BJ (cell line): ENCODE measurements around the gene RAD21L1. TPM values are rescaled to one million over a fixed set of nuclear protein-coding genes. Genes with fewer than 3 reads are reported as not detected.

Experiments used
- CTCF ChIA-PET: fragments of 350-600 bp; formaldehyde crosslinking; extraction: SDS; loops from one replicate; lab custom pipeline; 2021; ENCODE audit warnings: antibody characterized with exemption, inconsistent platforms; lab: Yijun Ruan, JAX
- POLR2A ChIA-PET: fragments of 300-600 bp; sonication (Branson Sonifier 250); formaldehyde crosslinking; extraction: SDS; loops from one replicate; lab custom pipeline; 2021; ENCODE audit warnings: antibody characterized with exemption; lab: Charles Lee
- DNase-seq: peaks from one replicate; pipeline ENCODE4 v3.0.0-alpha.2; 2011; ENCODE audit warnings: low read depth
- H3K27me3 ChIP-seq: 2 replicates; pipeline ENCODE4 v1.6.0; 2011; ENCODE audit warnings: low read length; ENCODE audit not compliant: control insufficient read depth, insufficient read depth
- H3K36me3 ChIP-seq: 2 replicates; pipeline ENCODE4 v1.5.1; 2011; ENCODE audit warnings: low read length; ENCODE audit not compliant: control insufficient read depth, insufficient read depth
- H3K4me3 ChIP-seq: 2 replicates; pipeline ENCODE4 v1.5.1; 2011; ENCODE audit warnings: low read depth, mild to moderate bottlenecking, control low read depth, low read length
- polyA plus RNA-seq: library from polyadenylated mRNA; depleted of rRNA; stranded (reverse); fragments of >200 nt; gene quantifications from 2 replicates; pipeline ENCODE4 v1.2.3, GENCODE V29; 2011
- TF ChIP-seq, protein P1 (sequence below): IDR thresholded peaks from 2 replicates; pipeline ENCODE4 v1.5.1; 2011; ENCODE audit warnings: low read depth, mild to moderate bottlenecking, control low read depth, inconsistent platforms, low read length, moderate library complexity; ENCODE audit not compliant: insufficient read depth

RAD21L1 gene
- polyA plus RNA-seq, 1 experiment: 0.06 TPM

- POLR2A ChIA-PET: no interaction called here
- Histone ChIP-seq H3K27me3 (peaks cover 2% of the 10 kb centered on the region; the same call in 1 of the 2 replicates), H3K4me3 (peak overlapping the region; percentile 87), H3K36me3 (no peaks in the 10 kb centered on the region)
- TF ChIP-seq, protein P1, sequence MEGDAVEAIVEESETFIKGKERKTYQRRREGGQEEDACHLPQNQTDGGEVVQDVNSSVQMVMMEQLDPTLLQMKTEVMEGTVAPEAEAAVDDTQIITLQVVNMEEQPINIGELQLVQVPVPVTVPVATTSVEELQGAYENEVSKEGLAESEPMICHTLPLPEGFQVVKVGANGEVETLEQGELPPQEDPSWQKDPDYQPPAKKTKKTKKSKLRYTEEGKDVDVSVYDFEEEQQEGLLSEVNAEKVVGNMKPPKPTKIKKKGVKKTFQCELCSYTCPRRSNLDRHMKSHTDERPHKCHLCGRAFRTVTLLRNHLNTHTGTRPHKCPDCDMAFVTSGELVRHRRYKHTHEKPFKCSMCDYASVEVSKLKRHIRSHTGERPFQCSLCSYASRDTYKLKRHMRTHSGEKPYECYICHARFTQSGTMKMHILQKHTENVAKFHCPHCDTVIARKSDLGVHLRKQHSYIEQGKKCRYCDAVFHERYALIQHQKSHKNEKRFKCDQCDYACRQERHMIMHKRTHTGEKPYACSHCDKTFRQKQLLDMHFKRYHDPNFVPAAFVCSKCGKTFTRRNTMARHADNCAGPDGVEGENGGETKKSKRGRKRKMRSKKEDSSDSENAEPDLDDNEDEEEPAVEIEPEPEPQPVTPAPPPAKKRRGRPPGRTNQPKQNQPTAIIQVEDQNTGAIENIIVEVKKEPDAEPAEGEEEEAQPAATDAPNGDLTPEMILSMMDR: 0 out of 2 replicates have a peak, but pooled peaks have one; percentile 1
- DNase-seq: no peak
- CTCF ChIA-PET: interaction anchor here (2.1 kb wide), 1 partner anchor 10 kb away, joined by 5 read pairs; no protein-coding TSS in a partner anchor
Observed at GRCh38 chr20:1265916-1266166, 40.0 kb downstream of the RAD21L1 start.

DNA sequence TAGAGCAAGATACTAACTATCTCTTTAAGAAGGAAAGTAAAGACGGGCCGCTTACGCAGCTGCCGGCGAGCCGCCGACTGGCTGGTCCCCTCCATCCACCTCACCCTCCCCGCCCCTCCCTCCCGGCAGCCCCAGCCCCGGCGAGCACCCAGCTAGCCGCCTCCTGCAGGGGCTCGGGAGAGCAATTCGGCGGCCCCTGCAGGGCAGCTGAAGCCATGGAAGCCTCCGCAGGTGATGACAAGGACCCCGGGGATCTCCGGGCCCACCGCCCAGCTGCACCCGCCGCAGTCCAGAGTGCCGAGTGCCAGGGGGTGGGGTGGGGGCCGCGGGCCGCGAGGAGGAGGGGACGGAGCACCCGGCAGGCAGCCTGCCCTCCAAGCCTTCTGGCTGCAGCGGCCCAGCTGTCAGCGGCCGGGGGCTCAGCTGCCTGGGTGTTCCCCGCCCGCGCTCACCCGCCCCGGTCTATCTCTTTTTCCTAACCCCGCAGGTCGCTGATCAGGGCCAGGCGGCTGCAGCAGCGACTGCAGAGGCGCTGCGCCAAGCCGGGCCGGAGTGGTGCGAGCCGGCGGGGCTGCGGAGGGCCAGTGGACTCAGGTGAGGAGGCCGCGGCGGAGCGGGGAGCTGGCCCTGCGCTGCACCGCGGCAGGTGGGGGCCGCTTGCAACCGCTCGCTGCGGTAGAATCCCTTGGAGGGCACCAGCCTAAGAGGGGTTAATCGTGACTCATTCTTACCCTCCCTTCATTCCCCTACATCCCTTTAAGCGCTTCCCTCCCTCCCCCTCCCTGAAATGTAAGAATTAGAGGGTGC is 40.5 kb downstream of the RAD21L1 start, which contains the start of gene SNPH:
TSS of gene SNPH (plus strand) at position 128 of the 807 bp plus-strand sequence. CDS start 29,946 bp downstream, outside the sequence.
- POLR2A ChIA-PET: interaction anchor here (0.6 kb wide), 1 partner anchor 614 kb away, joined by 4 read pairs; the partner anchor contains the start of gene SRXN1
- peak within 1 kb of the TSS; percentile 87 for H3K4me3 ChIP-seq
- CTCF ChIA-PET: interaction anchor here (1.1 to 2.1 kb wide), 3 partner anchors 10 to 200 kb away, joined by 3 to 5 read pairs (median 4); partner anchors contain the start of gene NSFL1C
- H3K36me3 ChIP-seq: no peaks in the 10 kb centered on the region
- H3K27me3 ChIP-seq: peaks cover 2% of the 10 kb centered on the region; the same call in 1 of the 2 replicates
- DNase-seq: peak; percentile 16
- TF ChIP-seq, protein P1: 0 out of 2 replicates have a peak, but pooled peaks have one; percentile 0

DNA sequence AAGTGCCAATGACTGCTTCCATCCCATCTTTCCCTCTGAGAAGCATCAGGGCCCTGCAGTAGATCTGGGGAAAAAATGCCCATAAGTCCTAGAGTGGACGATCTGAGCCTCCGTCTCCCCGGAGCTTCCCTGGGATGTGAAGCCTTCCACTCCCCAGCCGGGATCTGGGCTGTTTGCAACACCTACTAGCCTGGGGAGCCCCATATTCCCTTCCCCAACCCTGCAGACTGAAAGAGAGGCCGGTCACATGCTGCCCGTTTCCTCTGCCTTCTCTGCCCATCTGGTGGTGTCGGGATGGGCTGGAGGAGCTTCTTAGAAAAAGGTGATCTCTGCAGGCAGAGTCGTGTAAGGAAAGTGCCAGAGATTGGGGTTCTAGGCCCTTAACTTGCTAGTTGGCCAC is 41.3 kb downstream of the RAD21L1 start:
- DNase-seq: no peak
- CTCF ChIA-PET: interaction anchor here (1.1 to 2.1 kb wide), 3 partner anchors 9 to 199 kb away, joined by 3 to 5 read pairs (median 4); partner anchors contain the start of gene NSFL1C
- POLR2A ChIA-PET: no interaction called here
- Histone ChIP-seq H3K36me3 (no peaks in the 10 kb centered on the region), H3K4me3 (peak overlapping the region; percentile 87), H3K27me3 (no peaks in the 10 kb centered on the region)
- TF ChIP-seq, protein P1: no peak

DNA sequence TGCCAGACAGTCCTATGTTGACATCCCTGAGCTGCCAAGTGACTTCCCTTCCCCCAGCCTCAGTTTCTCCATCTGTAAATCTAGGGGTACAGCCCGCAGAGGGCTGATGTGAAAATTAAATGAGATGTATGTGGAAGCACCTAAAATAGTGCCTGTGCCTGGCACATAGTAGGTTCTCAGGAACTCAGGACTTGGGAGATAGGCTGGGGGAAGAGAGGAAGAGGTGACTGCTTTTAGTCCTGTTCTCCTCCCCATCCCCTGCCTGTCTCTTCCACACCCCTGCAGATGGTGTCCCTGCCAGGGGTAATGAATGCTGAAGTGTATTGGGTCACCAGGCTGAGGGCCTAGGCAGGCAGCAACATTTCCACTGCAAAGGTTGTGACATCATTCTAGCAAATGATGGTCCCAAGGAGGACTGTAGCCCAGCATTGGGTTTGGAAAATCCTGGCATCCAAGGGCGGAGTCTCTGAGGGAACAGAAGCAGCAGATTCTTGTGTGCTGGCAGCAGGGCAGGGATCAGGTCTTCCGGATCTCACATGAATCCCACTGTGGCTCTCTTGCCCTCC is 42.0 kb downstream of the RAD21L1 start:
- Histone ChIP-seq H3K4me3 (no peak overlapping the region), H3K36me3 (no peaks in the 10 kb centered on the region), H3K27me3 (no peaks in the 10 kb centered on the region)
- DNase-seq: no peak
- ChIA-PET CTCF (interaction anchor here (1.5 kb wide), 1 partner anchor 198 kb away, joined by 4 read pairs; the partner anchor contains the start of gene NSFL1C), POLR2A (no interaction called here)
- TF ChIP-seq, protein P1: no peak

DNA sequence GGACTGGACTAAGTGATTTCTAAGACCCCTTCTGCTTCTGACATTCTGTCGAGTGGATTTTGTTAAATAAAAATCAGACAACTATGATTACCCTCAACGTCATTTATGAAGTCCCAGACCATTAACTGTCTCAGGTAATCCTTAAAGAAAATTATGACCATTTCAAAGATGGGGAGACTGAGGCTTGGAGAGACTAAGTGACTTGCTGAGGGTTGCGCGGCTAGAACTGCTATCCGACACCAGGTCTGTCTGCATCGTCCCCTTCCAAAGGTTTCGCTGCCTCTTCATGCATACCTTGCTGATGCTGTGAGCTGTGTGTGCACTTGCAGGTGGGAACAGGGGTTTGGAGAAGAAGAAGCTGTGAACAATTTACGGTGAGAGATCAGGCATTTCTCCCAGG is 43.4 kb downstream of the RAD21L1 start:
- TF ChIP-seq, protein P1: no peak
- POLR2A ChIA-PET: no interaction called here
- CTCF ChIA-PET: no interaction called here

More for the DNA sequence above, 43.4 kb downstream of the RAD21L1 start:
- no peak overlapping the region for H3K4me3 ChIP-seq
- no peaks in the 10 kb centered on the region for H3K27me3 ChIP-seq
- no peaks in the 10 kb centered on the region for H3K36me3 ChIP-seq
- no peak for DNase-seq
